CD8-positive, alpha-beta memory T cell (primary cell): ENCODE data around the gene PPP1R36. TPM values are rescaled to one million over a fixed set of nuclear protein-coding genes. Genes with fewer than 3 reads are reported as not detected.
A peak's percentile ranks its signal among the peaks of the same experiment; 100 is the strongest.

Experiments
- CTCF ChIA-PET: fragments of 350-600 bp; sonication (Branson Sonifier 250); formaldehyde crosslinking; loops from one replicate; lab custom pipeline; 2021; ENCODE audit warnings: antibody characterized with exemption; lab: Charles Lee
- POLR2A ChIA-PET: fragments of 350-600 bp; sonication (Branson Sonifier 250); formaldehyde crosslinking; loops from one replicate; lab custom pipeline; 2021; ENCODE audit warnings: antibody characterized with exemption; lab: Charles Lee
- DNase-seq, 5 donors: peaks; one replicate each; pipeline versions ENCODE4 v3.0.0 to v3.0.0-alpha.2; 2020 to 2022; ENCODE audit warnings: mixed read lengths in 1 of 5
- H3K27ac ChIP-seq: one replicate; pipeline ENCODE4 v1.7.0; 2013; ENCODE audit warnings: low read depth, mild to moderate bottlenecking, low read length, moderate library complexity
- H3K27me3 ChIP-seq: 2 replicates; pipeline ENCODE4 v1.7.0; 2013; ENCODE audit warnings: low read length, mild to moderate bottlenecking; ENCODE audit not compliant: insufficient read depth, poor library complexity, severe bottlenecking
- H3K36me3 ChIP-seq: 2 replicates; pipeline ENCODE4 v1.7.0; 2013; ENCODE audit warnings: mild to moderate bottlenecking, low read length, moderate library complexity; ENCODE audit not compliant: insufficient read depth
- H3K4me1 ChIP-seq: 2 replicates; pipeline ENCODE4 v1.7.0; 2013; ENCODE audit warnings: mild to moderate bottlenecking, low read length, moderate library complexity; ENCODE audit not compliant: insufficient read depth
- H3K4me3 ChIP-seq: 2 replicates; pipeline ENCODE4 v1.7.0; 2013; ENCODE audit warnings: mild to moderate bottlenecking, low read length
- H3K9me3 ChIP-seq: 2 replicates; pipeline ENCODE4 v1.7.0; 2013; ENCODE audit warnings: mild to moderate bottlenecking, low read length
- H3K27ac Mint-ChIP-seq, 8 donors: one replicate each; pipeline ENCODE4 v1.8.0; 2020 to 2021; ENCODE audit warnings: mixed read lengths in 8 of 8, mild to moderate bottlenecking in 6 of 8, inconsistent platforms in 3 of 8, moderate library complexity in 3 of 8
- H3K27me3 Mint-ChIP-seq, 2 donors: one replicate each; pipeline ENCODE4 v1.8.0; 2020 to 2021; ENCODE audit warnings: mixed read lengths in 2 of 2, mild to moderate bottlenecking in 1 of 2, moderate library complexity in 1 of 2
- H3K36me3 Mint-ChIP-seq, 3 donors: one replicate each; pipeline ENCODE4 v1.8.0; 2020 to 2021; ENCODE audit warnings: mixed read lengths in 3 of 3, inconsistent platforms in 1 of 3, mild to moderate bottlenecking in 1 of 3
- H3K4me1 Mint-ChIP-seq, 3 donors: one replicate each; pipeline ENCODE4 v1.8.0; 2020 to 2021; ENCODE audit warnings: mixed read lengths in 3 of 3, inconsistent platforms in 1 of 3, mild to moderate bottlenecking in 1 of 3
- H3K4me3 Mint-ChIP-seq, 7 donors: one replicate each; pipeline ENCODE4 v1.8.0; 2020 to 2021; ENCODE audit warnings: mixed read lengths in 7 of 7, mild to moderate bottlenecking in 6 of 7, moderate library complexity in 4 of 7, inconsistent platforms in 2 of 7
- H3K9me3 Mint-ChIP-seq, 5 donors: one replicate each; pipeline ENCODE4 v1.8.0; 2020 to 2022; ENCODE audit warnings: mixed read lengths in 5 of 5, mild to moderate bottlenecking in 3 of 5, moderate library complexity in 2 of 5, inconsistent platforms in 1 of 5
- polyA plus RNA-seq: library from polyadenylated mRNA; unstranded; fragments of 300-500 nt; fragmentation: Illumina TruSeq; gene quantifications from one replicate; pipeline ENCODE4 v1.2.3, GENCODE V29; 2021
- total RNA-seq, 2 experiments: library from RNA; stranded (reverse); gene quantifications; one replicate each; pipeline ENCODE4 v1.2.3, GENCODE V29; 2021

PPP1R36 gene
- total and polyA plus RNA-seq, 3 experiments from 2014 or later = 0.22 to 0.25 (median 0.24) TPM

- Histone ChIP-seq H3K36me3 (no peaks in the 10 kb centered on the region), H3K4me1 (no peaks in the 10 kb centered on the region), H3K4me3 (no peak overlapping the region), H3K27ac (no peak overlapping the region), H3K9me3 (no peaks in the 10 kb centered on the region), H3K27me3 (no peaks in the 10 kb centered on the region)
- Mint-ChIP-seq H3K9me3 (no peaks in the 10 kb centered on the region), H3K36me3 (no peaks in the 10 kb centered on the region), H3K27ac (no peak overlapping the region), H3K27me3 (no peaks in the 10 kb centered on the region), H3K4me1 (no peaks in the 10 kb centered on the region), H3K4me3 (no peak overlapping the region)
- POLR2A ChIA-PET = interaction anchor here (0.7 kb wide), 1 partner anchor 23 kb away, joined by 3 read pairs; no protein-coding TSS in a partner anchor
- no peak for DNase-seq
- CTCF ChIA-PET = no interaction called here
Observed at GRCh38 chr14:64584190-64584589, 34.4 kb downstream of the PPP1R36 start.

GRCh38 chr14:64591809-64592208 is 42.0 kb downstream of the PPP1R36 start:
- H3K27me3 Mint-ChIP-seq = peaks cover 0 to 6% of the 10 kb centered on the region in 2 donors
- no peak for DNase-seq
- no peak overlapping the region for H3K4me3 ChIP-seq
- no peaks in the 10 kb centered on the region for H3K4me1 ChIP-seq
- H3K27ac Mint-ChIP-seq = no peak overlapping the region
- H3K36me3 ChIP-seq = no peaks in the 10 kb centered on the region
- H3K27me3 ChIP-seq = no peaks in the 10 kb centered on the region
- peaks cover 0 to 5% (median 0%) of the 10 kb centered on the region in 3 donors for H3K36me3 Mint-ChIP-seq
- H3K9me3 Mint-ChIP-seq = no peaks in the 10 kb centered on the region
- ChIA-PET CTCF (no interaction called here), POLR2A (no interaction called here)
- H3K9me3 ChIP-seq = no peaks in the 10 kb centered on the region
- H3K27ac ChIP-seq = no peak overlapping the region
- no peak overlapping the region for H3K4me3 Mint-ChIP-seq
- no peaks in the 10 kb centered on the region for H3K4me1 Mint-ChIP-seq

- POLR2A ChIA-PET = no interaction called here
- Histone ChIP-seq H3K36me3 (no peaks in the 10 kb centered on the region), H3K4me1 (no peaks in the 10 kb centered on the region), H3K27ac (no peak overlapping the region), H3K4me3 (no peak overlapping the region), H3K9me3 (no peaks in the 10 kb centered on the region), H3K27me3 (no peaks in the 10 kb centered on the region)
- no peaks in the 10 kb centered on the region for H3K9me3 Mint-ChIP-seq
- CTCF ChIA-PET = no interaction called here
- DNase-seq = no peak
- H3K4me3 Mint-ChIP-seq = no peak overlapping the region
- no peak overlapping the region for H3K27ac Mint-ChIP-seq
- peaks cover 0 to 12% of the 10 kb centered on the region in 2 donors for H3K27me3 Mint-ChIP-seq
- peaks cover 0 to 5% (median 0%) of the 10 kb centered on the region in 3 donors for H3K36me3 Mint-ChIP-seq
- H3K4me1 Mint-ChIP-seq = no peaks in the 10 kb centered on the region
Observed at GRCh38 chr14:64594438-64594837, 44.7 kb downstream of the PPP1R36 start.

- H3K4me3 Mint-ChIP-seq = no peak overlapping the region
- H3K27me3 ChIP-seq = no peaks in the 10 kb centered on the region
- peaks cover 0 to 3% (median 0%) of the 10 kb centered on the region in 5 donors for H3K9me3 Mint-ChIP-seq
- H3K9me3 ChIP-seq = no peaks in the 10 kb centered on the region
- H3K4me1 ChIP-seq = no peaks in the 10 kb centered on the region
- H3K36me3 ChIP-seq = no peaks in the 10 kb centered on the region
- no peaks in the 10 kb centered on the region for H3K36me3 Mint-ChIP-seq
- H3K27ac ChIP-seq = no peak overlapping the region
- no peak overlapping the region for H3K27ac Mint-ChIP-seq
- ChIA-PET CTCF (no interaction called here), POLR2A (no interaction called here)
- DNase-seq = no peak
- peaks cover 16 to 21% of the 10 kb centered on the region in 2 donors for H3K27me3 Mint-ChIP-seq
- H3K4me3 ChIP-seq = no peak overlapping the region
- H3K4me1 Mint-ChIP-seq = no peaks in the 10 kb centered on the region
Observed at GRCh38 chr14:64598404-64598803, 48.6 kb downstream of the PPP1R36 start.

GRCh38 chr14:64601571-64601970 is 51.8 kb downstream of the PPP1R36 start:
- H3K27me3 ChIP-seq = no peaks in the 10 kb centered on the region
- Mint-ChIP-seq H3K36me3 (no peaks in the 10 kb centered on the region), H3K9me3 (peaks cover 0 to 3% (median 0%) of the 10 kb centered on the region in 5 donors), H3K27me3 (peaks cover 17 to 32% of the 10 kb centered on the region in 2 donors), H3K4me3 (no peak overlapping the region), H3K4me1 (no peaks in the 10 kb centered on the region), H3K27ac (no peak overlapping the region)
- no peak for DNase-seq
- H3K36me3 ChIP-seq = no peaks in the 10 kb centered on the region
- H3K4me1 ChIP-seq = no peaks in the 10 kb centered on the region
- CTCF ChIA-PET = no interaction called here
- POLR2A ChIA-PET = no interaction called here
- H3K9me3 ChIP-seq = no peaks in the 10 kb centered on the region
- no peak overlapping the region for H3K4me3 ChIP-seq
- no peak overlapping the region for H3K27ac ChIP-seq

- peak overlapping the region in 1 of 8 donors; percentile 12 for H3K27ac Mint-ChIP-seq
- H3K4me3 ChIP-seq = no peak overlapping the region
- no peaks in the 10 kb centered on the region for H3K9me3 ChIP-seq
- H3K27ac ChIP-seq = no peak overlapping the region
- no peak for DNase-seq
- ChIA-PET POLR2A (no interaction called here), CTCF (no interaction called here)
- no peaks in the 10 kb centered on the region for H3K4me1 Mint-ChIP-seq
- peaks cover 0 to 3% (median 0%) of the 10 kb centered on the region in 5 donors for H3K9me3 Mint-ChIP-seq
- no peaks in the 10 kb centered on the region for H3K36me3 ChIP-seq
- no peak overlapping the region for H3K4me3 Mint-ChIP-seq
- H3K4me1 ChIP-seq = no peaks in the 10 kb centered on the region
- H3K27me3 Mint-ChIP-seq = peaks cover 17 to 32% of the 10 kb centered on the region in 2 donors
- no peaks in the 10 kb centered on the region for H3K36me3 Mint-ChIP-seq
- H3K27me3 ChIP-seq = no peaks in the 10 kb centered on the region
Observed at GRCh38 chr14:64602826-64603225, 53.1 kb downstream of the PPP1R36 start.

- no peak overlapping the region for H3K4me3 ChIP-seq
- H3K9me3 ChIP-seq = no peaks in the 10 kb centered on the region
- H3K36me3 ChIP-seq = no peaks in the 10 kb centered on the region
- no peaks in the 10 kb centered on the region for H3K4me1 ChIP-seq
- Mint-ChIP-seq H3K9me3 (peaks cover 0 to 3% (median 0%) of the 10 kb centered on the region in 5 donors), H3K4me3 (no peak overlapping the region), H3K4me1 (no peaks in the 10 kb centered on the region), H3K36me3 (no peaks in the 10 kb centered on the region), H3K27me3 (peaks cover 17 to 26% of the 10 kb centered on the region in 2 donors), H3K27ac (no peak overlapping the region)
- POLR2A ChIA-PET = no interaction called here
- H3K27ac ChIP-seq = no peak overlapping the region
- H3K27me3 ChIP-seq = no peaks in the 10 kb centered on the region
- no peak for DNase-seq
- CTCF ChIA-PET = no interaction called here
Observed at GRCh38 chr14:64604001-64604400, 54.2 kb downstream of the PPP1R36 start.

DNA sequence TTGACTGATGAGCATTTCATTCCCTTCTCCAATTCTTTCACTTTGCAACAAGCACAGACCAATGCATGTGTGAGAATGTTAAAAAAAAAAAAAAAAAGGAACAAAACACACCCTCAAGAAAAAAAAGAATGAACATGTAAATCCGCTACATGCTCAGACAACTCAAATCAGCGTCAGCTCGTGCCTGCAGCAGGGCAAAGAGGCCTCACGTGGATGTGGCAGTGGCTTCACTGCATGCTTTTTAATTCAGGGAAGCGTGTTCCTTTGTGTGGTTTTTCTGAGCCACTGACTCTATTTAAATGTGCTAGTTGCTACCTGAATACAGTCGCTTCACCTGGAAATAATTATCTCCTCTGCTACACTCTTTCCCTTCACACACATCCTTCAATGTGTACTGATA is 55.1 kb downstream of the PPP1R36 start:
- peaks cover 0 to 3% (median 0%) of the 10 kb centered on the region in 5 donors for H3K9me3 Mint-ChIP-seq

More for the DNA sequence above, 55.1 kb downstream of the PPP1R36 start:
- Histone ChIP-seq H3K27me3 (no peaks in the 10 kb centered on the region), H3K27ac (no peak overlapping the region), H3K4me1 (no peaks in the 10 kb centered on the region), H3K36me3 (no peaks in the 10 kb centered on the region), H3K4me3 (no peak overlapping the region), H3K9me3 (no peaks in the 10 kb centered on the region)
- POLR2A ChIA-PET = no interaction called here
- no peaks in the 10 kb centered on the region for H3K36me3 Mint-ChIP-seq
- DNase-seq = no peak
- H3K27me3 Mint-ChIP-seq = peaks cover 16 to 26% of the 10 kb centered on the region in 2 donors
- CTCF ChIA-PET = no interaction called here
- H3K4me3 Mint-ChIP-seq = no peak overlapping the region
- no peaks in the 10 kb centered on the region for H3K4me1 Mint-ChIP-seq
- H3K27ac Mint-ChIP-seq = no peak overlapping the region
